Epithelial cell of prostate (primary cell): ENCODE measurements around the gene RGS6.

Experiments
- DNase-seq: peaks from one replicate; pipeline ENCODE4 v3.0.0-alpha.2; 2011; ENCODE audit warnings: low read depth, low spot score
- H3K27ac ChIP-seq: fragments of 450-650 bp; 2 replicates; pipeline ENCODE4 v1.5.1; 2017; ENCODE audit warnings: mild to moderate bottlenecking

The RGS6 gene

DNA sequence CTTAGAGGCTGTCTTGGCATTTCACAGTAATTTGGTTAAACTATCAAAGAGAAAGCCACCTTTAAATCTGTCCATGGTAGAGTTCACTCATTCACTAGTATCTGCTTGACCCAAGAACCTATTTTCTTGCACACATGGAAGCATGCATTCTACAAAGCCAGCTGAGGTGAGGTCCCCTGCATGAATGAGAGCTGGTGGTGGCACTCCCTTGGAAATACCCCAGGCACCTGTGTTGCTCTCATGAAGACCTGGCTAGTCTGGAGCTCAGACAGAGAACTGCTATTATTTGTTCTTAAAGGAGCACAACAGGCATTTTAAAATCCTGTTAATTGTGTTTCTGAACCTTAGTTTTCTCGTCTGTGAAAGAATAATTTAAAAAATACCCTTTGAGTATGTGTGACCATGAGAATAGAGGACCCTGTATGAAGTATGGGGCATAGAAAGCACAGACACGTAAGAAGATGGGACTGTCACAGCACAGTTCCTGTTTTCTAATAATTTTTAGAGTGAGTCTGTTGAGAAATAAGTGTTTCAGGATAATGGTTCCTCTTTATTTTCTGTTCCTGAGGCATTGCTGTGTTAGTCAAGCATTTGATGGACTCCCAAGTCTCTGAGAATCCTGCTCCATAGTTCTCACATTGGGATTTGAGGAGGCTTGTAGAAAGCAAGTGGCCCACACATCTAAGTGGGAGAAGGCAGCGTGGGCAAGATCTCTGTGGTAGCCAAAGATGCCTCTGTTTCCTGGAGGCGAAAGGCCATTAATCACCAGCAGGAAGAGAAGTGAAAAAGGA, 10.9 kb downstream of the RGS6 start:
- no peak for DNase-seq
- H3K27ac ChIP-seq = no peak overlapping the region

DNA sequence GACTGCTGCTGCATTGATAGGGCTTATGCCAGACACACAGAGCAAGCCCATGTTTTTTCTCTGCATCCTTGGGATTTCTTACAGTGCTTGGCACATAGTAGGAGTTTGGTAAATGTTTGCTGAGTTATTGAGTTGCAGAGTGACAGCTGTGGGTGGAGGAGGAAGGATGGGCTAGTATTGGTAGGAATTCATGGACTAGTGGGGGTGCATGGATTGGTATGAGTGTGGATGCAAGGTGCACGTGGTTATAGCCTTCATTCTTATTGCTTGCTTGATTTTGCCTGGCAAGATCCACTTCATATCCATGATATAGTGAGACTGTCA, 11.4 kb downstream of the RGS6 start:
- H3K27ac ChIP-seq = no peak overlapping the region
- no peak for DNase-seq

DNA sequence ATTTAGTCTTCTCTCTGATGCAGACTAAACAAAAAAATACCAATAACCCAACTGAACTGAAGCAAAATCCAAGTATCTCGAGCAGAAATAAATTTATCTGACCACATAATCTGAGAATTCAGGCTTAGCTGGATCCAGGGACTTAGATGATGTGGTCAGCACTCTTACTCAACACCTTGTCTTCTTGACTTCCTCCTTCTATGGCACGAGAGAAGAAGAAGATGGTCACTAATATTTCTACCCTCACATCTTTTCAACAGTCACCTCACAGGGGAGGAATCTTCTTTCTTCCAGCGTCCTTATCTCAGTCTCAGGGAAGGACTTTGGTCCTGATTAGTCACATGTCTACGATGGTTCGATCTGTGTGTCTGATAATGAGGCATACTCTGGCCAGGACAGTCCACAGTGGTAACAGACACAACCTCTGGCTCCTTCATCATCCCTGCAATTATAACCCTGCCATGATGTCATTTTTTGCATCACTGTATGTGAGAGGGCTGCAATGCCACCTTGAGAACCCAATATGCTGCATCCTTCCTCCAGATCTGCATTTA, 15.8 kb downstream of the RGS6 start:
- H3K27ac ChIP-seq = no peak overlapping the region
- no peak for DNase-seq

DNA sequence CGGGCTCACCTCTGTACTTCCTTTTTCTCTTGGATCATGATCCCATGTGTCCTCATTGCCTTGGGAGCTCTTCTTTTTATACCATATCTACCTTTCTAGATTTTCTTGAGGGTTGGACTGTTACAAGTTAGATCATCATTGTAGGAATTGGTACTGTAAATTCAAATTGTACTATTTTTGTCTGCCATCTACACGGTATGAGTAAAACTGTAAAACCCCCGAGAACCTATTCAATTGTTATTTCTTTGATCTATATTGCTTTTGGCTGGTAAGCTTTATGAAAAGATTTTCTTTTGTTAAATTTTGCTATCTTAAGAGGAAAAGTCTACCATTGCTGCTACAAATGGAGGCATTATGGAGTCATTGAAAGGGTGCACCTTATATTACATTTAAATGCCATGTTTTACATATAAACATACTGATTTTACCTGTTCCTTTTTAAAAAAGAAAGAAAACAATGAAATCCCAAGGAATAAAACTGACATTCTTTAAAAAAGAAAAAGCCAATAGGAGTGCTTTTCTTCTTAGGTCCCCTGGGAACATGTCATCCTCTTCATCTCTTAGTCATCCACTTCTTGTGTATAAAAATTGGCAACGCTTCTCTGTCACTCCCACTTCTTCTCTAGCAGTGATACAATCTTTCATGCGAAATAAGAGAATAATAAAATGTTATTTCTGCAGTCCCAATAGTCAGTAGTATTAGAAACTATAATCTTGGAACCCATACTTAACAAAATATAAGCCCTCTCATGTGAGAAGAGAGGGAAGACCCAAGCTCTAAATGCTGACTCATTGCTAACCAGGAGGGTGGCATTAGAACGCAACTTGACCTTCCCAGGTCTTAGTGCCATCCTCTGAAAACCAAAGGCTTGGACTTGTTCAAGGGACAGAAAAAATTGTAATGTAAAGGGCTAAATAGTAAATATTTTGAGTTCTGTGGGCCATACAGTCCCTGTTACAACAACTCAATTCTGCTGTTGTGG, 20.4 kb downstream of the RGS6 start:
- H3K27ac ChIP-seq = no peak overlapping the region
- DNase-seq = no peak

DNA sequence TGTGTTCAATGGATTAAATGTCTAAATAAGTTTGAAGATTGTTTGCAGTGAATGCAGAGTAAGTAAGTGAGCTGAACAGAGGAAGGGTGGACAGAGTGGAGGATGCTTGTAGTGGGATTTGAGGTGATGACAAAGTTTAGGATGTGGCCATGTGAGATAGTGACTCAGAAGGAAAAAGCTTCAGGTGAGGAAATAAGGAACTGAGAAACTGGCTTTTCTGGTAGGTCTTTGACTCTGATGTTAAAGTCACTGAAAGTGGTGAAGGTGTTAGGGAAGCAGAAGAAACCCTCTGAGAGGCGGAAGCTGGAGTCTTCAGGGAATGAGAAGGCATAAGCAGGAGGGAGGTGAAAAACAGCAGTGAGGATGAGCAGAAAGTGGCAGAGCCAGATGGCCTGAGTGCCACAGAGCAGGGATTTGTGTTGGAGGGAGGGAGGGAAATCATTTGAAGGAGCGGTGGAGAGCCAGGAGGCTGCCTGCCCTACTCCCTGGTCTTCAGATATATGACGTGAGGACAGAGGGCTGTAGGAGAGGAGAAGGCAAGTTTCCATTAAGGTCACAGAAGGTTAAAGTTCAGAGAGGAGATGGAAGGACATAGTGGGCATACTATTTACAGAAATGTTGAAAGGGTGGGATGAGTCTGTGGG, 24.8 kb downstream of the RGS6 start:
- H3K27ac ChIP-seq = no peak overlapping the region

DNA sequence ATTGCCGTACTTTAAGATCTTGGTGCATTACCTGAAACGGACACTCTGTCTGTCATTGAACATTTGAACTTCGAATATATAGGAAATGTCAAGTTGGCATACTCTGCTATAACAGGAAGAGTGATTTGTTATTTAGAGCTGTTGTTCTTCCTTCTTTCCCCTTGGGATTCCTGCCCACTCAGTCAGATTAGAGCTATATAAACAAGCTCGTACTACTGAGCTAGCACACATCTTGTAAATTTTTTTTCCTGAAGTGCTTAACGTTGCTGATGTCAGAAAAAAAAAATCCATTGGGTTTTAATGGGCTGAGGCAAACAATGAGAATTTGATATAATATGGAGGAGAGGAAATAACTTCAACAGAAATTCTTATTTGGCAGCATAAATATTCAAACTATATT, 26.8 kb downstream of the RGS6 start:
- H3K27ac ChIP-seq = no peak overlapping the region
- no peak for DNase-seq

More for the DNA sequence above, 24.8 kb downstream of the RGS6 start:
- no peak for DNase-seq

DNA sequence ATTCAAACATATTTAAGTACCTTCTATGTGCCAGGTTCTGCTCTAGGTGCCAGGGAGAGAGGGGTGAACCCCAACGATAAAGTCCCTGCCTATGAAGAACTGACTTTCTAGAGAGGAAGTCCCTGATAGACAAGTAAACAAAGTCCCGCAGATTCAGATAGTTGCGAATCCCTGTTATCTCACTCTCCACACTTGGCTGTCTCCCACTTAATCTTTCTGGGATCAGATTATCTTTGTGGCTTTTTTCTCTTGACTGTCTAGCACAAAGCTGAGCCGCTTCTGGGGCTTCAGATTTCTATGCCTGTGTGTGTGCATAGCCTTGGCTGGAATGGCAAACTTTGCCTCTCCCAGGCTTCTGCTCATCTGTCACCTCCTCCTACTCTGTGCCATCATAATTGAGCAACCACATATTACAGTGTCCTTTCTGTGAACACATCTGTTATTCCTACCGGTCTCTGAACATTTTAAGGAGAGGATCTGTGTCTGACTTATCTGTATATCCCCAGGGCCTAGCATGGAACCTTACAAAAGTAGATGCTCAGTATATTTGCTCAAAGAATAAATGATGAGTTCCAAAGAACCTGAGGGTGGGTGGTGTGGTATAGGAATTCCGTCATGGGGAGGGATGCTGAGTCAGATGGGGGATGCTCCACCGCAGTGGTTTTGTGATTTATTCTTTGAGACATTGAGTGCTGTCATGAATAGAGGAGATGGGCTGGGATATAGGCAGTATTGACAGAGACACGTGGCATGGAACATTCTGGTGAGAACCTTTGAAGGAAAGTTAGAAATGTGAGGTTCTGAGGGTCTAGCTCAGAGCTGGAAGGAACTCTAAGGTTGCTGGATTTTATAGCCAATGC, 28.5 kb downstream of the RGS6 start:
- no peak for DNase-seq
- no peak overlapping the region for H3K27ac ChIP-seq

DNA sequence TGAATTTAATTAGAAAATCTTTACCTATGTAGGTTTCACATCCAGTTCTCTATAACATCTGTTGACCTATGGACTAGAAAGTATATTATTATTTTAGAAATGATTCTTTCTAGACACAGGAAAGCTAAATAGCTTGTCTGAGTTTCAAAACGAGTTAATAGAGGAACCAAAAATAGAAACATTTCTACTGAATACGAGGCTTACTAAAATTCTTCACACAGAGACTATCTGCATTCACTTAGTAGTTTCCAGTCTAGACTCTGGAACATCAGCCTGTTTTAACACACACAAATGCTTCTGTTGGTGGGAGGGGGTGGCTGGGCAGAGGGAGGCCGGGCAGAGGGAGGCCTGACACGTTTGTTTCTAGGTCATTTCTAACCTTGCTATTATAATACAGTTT, 29.7 kb downstream of the RGS6 start:
- DNase-seq = no peak
- no peak overlapping the region for H3K27ac ChIP-seq

DNA sequence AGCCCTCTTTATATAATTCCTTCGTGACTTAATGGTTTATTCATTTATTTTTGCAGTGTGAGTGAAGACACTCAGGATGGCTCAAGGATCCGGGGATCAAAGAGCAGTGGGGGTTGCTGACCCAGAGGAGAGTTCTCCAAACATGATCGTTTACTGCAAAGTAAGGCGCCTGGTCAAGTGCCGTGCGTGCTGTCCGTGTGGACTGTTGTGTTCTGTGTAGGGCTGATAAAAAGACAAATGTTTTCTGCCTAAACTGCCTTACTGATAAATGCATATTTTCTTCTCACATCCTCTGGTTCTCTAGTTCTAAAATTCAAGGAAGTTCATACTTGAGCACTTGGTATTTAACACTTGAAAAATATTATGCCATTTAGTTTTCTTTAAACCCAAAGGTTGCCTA, 32.5 kb downstream of the RGS6 start:
- H3K27ac ChIP-seq = no peak overlapping the region
- no peak for DNase-seq

DNA sequence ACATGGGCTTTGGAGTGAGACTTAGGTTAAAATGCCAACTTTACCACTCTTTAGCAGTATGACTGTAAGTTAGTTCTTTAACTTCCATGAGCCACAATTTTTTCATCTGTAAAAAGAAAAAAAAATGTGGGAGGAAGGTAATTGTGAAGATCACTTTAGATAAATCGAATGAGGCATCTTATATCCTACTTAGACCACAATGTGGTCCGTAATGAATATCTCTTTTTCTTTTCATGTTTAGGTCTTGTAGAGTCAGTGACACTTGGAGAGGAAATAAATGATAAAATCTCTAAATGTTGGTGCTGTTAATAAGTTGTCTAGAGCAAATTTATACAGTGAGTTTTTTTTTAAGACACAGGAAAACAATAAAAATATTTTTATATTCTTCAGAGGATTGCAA, 34.3 kb downstream of the RGS6 start:
- H3K27ac ChIP-seq = no peak overlapping the region
- DNase-seq = no peak

DNA sequence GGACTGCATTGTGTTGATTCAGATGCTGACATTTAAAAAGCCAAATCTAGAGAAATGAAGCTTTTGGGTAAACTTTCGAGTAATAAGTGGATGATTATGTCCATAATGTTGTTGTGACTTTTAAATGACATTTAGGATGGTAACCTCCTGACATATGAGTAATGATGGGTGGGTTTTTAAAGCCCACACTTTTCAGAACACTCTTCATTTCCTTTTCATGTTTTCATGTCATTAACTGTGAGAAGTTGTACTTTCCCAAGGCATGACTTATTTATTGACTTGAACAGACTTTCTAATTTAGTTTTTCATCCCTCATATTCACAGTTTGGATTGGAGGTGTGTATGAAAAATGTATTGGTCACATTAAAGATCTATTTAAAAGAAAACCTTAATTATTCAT, 35.5 kb downstream of the RGS6 start:
- DNase-seq = no peak
- no peak overlapping the region for H3K27ac ChIP-seq

DNA sequence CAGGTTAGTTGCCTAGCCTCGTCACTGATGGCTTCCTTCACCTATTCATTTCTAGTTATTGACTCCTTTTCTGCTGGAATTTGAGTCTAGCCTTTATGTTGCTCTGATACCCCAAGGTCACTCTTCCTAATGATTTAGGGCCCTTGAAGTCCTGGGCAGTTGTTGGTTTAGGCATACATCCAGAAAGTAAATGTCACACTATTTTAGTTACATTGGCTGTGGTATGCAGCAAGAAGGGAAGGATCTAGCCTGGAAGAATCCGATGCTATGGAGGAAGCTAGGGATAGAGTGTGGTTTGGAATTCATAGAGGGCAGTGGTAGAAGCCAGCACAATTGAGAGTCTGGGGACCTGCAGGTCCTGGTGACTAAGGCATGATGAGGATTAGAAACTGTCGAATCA, 38.0 kb downstream of the RGS6 start:
- H3K27ac ChIP-seq = no peak overlapping the region
- DNase-seq = no peak

DNA sequence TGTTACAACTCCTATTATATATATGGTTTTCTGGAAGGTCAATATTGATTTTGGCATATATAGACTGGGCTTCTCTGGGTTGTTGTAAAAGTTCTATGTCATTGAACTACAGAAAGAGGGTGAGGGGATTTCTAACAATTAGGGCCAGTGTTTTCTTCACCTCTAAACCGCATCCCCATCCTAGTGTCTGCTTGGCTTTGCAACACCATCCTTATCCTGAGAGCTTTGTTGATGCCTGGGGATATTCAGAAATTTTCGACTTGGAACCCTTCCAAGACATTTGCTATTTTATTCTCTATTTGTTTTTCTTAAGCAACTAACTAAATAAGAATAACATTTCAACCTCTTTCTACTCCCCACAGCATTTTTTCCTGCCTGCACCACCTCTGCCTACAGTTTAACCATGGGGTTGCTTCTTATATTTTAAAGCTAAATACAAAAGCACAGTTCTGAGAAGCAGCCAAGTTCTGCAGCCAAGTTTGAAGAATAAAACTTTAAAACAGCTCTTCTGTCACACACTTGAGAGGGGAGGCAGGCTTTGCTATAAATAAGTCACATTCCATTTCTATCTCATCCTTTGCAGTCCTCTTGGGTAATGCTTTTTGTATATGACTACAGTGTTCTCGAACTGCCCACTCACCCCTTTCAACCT, 53.4 kb downstream of the RGS6 start:
- no peak overlapping the region for H3K27ac ChIP-seq
- no peak for DNase-seq

DNA sequence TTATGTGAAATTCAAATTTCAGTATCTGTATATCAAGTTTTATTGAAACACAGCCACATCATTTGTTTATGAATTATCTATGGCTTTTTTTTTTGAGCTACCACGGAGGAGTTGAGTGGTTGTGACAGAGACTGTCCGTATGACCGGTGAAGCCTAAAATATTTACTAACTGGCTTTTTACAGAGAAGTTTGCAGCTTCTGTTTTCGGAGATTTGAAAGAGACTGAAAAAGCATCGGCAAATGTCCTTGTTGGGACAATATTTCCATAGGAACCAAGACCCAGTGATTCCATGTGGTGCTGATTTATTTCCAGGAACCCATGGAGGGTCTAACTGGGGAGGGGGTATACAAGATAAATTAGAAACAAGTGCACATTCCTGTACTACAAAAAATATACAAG, 56.2 kb downstream of the RGS6 start:
- DNase-seq = no peak

DNA sequence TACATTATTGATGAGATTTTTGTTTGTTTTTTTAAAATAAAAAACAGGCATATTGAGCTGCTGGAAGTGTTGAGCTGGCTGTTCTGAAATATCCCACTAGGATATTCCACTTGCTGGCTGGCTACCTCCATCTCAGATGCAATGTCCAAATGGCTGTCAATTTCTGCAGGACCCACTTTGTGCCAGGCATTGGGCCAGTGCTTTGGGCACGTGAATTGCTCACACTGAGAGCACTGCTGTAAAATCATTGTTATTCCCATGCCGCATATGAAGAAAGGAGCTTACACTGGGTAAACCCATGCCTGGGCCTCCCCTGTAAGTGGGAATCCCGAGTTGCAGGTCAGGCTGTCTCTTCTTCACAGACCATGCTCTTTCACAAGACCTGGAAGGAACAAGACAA, 56.7 kb downstream of the RGS6 start:
- DNase-seq = no peak

More for the DNA sequence above, 56.2 kb downstream of the RGS6 start:
- H3K27ac ChIP-seq = no peak overlapping the region

DNA sequence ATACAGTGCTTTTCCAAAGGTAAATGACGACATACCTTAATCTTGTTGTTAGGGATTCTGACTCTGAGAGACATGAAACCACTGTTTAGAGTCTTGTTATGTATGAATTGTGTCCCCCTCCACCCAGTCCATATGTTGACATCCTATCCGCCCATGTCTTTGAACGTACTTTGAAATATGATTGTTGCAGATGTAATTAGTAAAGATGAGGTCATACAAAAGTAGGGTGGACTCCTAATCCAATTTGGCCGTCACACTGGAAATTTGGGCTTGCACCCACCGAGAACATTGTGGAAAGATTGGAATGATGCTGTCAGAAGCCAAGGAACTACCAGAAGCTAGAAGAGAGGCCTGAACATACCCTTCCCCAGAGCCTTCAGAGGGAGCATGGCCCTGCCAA, 62.2 kb downstream of the RGS6 start:
- H3K27ac ChIP-seq = no peak overlapping the region
- no peak for DNase-seq

More for the DNA sequence above, 56.7 kb downstream of the RGS6 start:
- no peak overlapping the region for H3K27ac ChIP-seq

DNA sequence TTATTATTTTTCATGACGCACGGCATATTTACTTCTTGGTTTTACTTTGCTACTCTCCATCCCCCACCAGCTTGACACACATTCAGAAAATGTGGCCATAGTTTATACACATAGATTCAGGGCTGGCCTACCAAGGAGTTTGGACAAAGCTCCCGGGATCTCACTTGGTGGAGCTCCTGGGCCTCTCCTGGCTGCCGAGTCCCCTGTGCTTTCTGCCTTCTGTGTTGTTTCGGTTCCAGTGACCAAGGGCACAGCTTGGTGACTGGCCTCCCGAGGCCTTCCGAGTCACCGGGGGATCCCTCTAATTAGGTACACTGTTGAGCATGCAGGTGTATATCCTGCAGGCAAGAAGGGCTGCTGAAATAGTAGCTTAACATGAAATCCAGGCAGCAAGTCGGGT, 63.5 kb downstream of the RGS6 start:
- DNase-seq = no peak
- H3K27ac ChIP-seq = no peak overlapping the region

DNA sequence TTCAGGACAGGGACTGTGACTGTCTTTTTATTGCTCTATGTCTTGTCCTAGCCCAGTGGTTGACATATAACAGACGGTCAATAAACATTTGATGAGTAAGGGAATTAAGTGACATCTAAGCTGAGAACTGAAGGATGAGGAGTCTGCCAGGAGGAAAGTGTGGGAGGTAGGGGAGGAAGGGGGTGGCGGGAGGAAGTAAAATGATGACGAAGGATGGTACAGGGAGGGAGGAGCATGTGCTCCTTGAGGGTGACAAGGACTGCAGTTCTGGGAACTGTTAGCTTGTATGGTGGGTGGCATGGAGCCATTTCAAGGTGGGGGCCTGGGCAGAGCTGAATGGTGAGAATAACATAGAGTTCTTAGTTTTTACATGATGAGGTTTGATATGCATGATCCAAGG, 64.4 kb downstream of the RGS6 start:
- no peak overlapping the region for H3K27ac ChIP-seq
- no peak for DNase-seq

DNA sequence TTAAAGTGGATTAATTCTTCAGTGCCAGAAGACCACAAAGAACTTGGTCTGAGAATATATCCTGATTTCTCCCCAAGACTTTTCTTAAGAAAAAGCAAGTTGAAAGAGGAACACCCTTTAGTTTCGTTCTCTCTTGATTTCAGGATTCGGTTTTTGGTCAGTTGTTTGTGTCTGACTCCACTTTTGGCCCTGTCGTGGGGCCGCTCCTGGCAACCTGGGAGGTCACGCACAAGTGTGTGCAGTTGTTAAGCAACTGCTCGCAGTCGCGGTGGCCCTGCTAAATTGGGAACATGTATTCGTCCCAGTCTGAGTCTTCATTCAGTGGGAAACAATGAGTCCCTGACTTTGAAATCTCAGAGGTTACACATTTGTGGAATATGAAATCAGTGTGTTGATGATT, 68.7 kb downstream of the RGS6 start:
- no peak for DNase-seq
- H3K27ac ChIP-seq = no peak overlapping the region
